PC-3 (cell line): Measurements from ENCODE around the gene USO1. TPM values are rescaled to one million over a fixed set of nuclear protein-coding genes. Genes with fewer than 3 reads are reported as not detected.

Experiments
- ATAC-seq: fragments of 200-7000 bp; cut with Tn5 transposase; 2 replicates; pipeline ENCODE4 v1.9.1; 2020; ENCODE audit warnings: mild to moderate bottlenecking, moderate library complexity
- BruUV-seq: library from RNA; stranded (reverse); fragments of 400-500 nt; replicated peaks from 2 replicates; lab custom pipeline; 2021; lab: Mats Ljungman, UMichigan
- CTCF ChIA-PET: fragments of 300-600 bp; sonication (Branson Sonifier 250); formaldehyde crosslinking; loops from one replicate; lab custom pipeline; 2022; ENCODE audit warnings: antibody characterized with exemption; lab: Charles Lee
- POLR2A ChIA-PET: fragments of 300-600 bp; sonication (Branson Sonifier 250); formaldehyde crosslinking; loops from one replicate; lab custom pipeline; 2022; ENCODE audit warnings: antibody characterized with exemption; ENCODE audit not compliant: unreplicated experiment; lab: Charles Lee
- DNase-seq: peaks from one replicate; pipeline ENCODE4 v3.0.0-alpha.2; 2015
- H2AFZ ChIP-seq: fragments of 300-600 bp; sonication (generic); 2 replicates; pipeline ENCODE4 v1.6.0; 2016; ENCODE audit warnings: antibody characterized with exemption, low read length
- H3F3A ChIP-seq: fragments of 300-600 bp; sonication (generic); one replicate; pipeline ENCODE4 v1.6.0; 2017; ENCODE audit warnings: antibody characterized with exemption, low read length, control low read depth, mild to moderate bottlenecking; ENCODE audit not compliant: unreplicated experiment
- H3K27ac ChIP-seq: fragments of 300-600 bp; sonication (generic); 2 replicates; pipeline ENCODE4 v1.5.1; 2016; ENCODE audit warnings: mild to moderate bottlenecking, low read length
- H3K27me3 ChIP-seq: fragments of 300-600 bp; sonication (generic); 2 replicates; pipeline ENCODE4 v1.6.1; 2016; ENCODE audit warnings: low read length, mixed read lengths
- H3K36me3 ChIP-seq: fragments of 300-600 bp; sonication (generic); 2 replicates; pipeline ENCODE4 v1.6.1; 2016; ENCODE audit warnings: low read depth, mixed run types, low read length, mixed read lengths
- H3K4me1 ChIP-seq: fragments of 300-600 bp; sonication (generic); 2 replicates; pipeline ENCODE4 v1.5.1; 2016; ENCODE audit warnings: low read length; ENCODE audit not compliant: insufficient read depth
- H3K4me2 ChIP-seq: fragments of 300-600 bp; sonication (generic); 2 replicates; pipeline ENCODE4 v1.6.0; 2016; ENCODE audit warnings: low read length
- H3K4me3 ChIP-seq: fragments of 300-600 bp; sonication (generic); 2 replicates; pipeline ENCODE4 v1.5.1; 2016; ENCODE audit warnings: mild to moderate bottlenecking, low read length, mixed read lengths
- H3K79me2 ChIP-seq: fragments of 300-600 bp; sonication (generic); 2 replicates; pipeline ENCODE4 v1.6.1; 2017; ENCODE audit warnings: low read length, mixed read lengths
- H3K9ac ChIP-seq: fragments of 300-600 bp; sonication (generic); 2 replicates; pipeline ENCODE4 v1.6.0; 2016; ENCODE audit warnings: mild to moderate bottlenecking, low read length
- H3K9me2 ChIP-seq: fragments of 300-600 bp; sonication (generic); replicated peaks from 2 replicates; pipeline ENCODE4 v1.6.1; 2016; ENCODE audit warnings: mixed run types, low read length, mixed read lengths
- H3K9me3 ChIP-seq: fragments of 300-600 bp; sonication (generic); 2 replicates; pipeline ENCODE4 v1.6.1; 2016; ENCODE audit warnings: low read length, mixed read lengths
- H4K20me1 ChIP-seq: fragments of 300-600 bp; sonication (generic); 2 replicates; pipeline ENCODE4 v1.6.1; 2016; ENCODE audit warnings: low read length, mixed read lengths
- CTCF ChIP-seq: fragments of 300-600 bp; sonication (generic); conservative IDR thresholded peaks from 2 replicates; pipeline ENCODE4 v1.5.1; 2017; ENCODE audit warnings: antibody characterized with exemption, low read depth, mild to moderate bottlenecking, low read length
- EZH2 ChIP-seq: fragments of 300-600 bp; sonication (generic); IDR thresholded peaks from one replicate; pipeline ENCODE4 v1.6.1; 2017; ENCODE audit warnings: antibody characterized with exemption, mild to moderate bottlenecking, low read length; ENCODE audit not compliant: unreplicated experiment
- EZH2phosphoT487 ChIP-seq: fragments of 300-600 bp; sonication (generic); IDR thresholded peaks from 2 replicates; pipeline ENCODE4 v1.6.1; 2018; ENCODE audit warnings: mild to moderate bottlenecking, antibody characterized with exemption, low read length, borderline replicate concordance
- intact Hi-C: fragments of 100-400 bp; cut with micrococcal nuclease; formaldehyde crosslinking; loops from 2 replicates; pipeline ENCODE4 v1.9.0; 2023
- total RNA-seq: library from RNA; depleted of rRNA; stranded (reverse); fragments of >200 nt; gene quantifications from 2 replicates; pipeline ENCODE4 v1.2.3, GENCODE V29; 2014

The USO1 gene
- total RNA-seq, 1 experiment from 2014 or later, result 34.3 TPM

- Histone ChIP-seq H3K27me3 (no peaks in the 10 kb centered on the region), H3F3A (no peaks in the 10 kb centered on the region), H2AFZ (no peak overlapping the region), H3K79me2 (no peaks in the 10 kb centered on the region), H3K27ac (no peak overlapping the region), H3K36me3 (peaks cover 28% of the 10 kb centered on the region), H4K20me1 (no peaks in the 10 kb centered on the region), H3K9me3 (no peaks in the 10 kb centered on the region), H3K4me2 (no peak overlapping the region), H3K4me1 (no peaks in the 10 kb centered on the region), H3K9ac (no peak overlapping the region), H3K9me2 (no peaks in the 10 kb centered on the region), H3K4me3 (no peak overlapping the region)
- POLR2A ChIA-PET, result no interaction called here
- intact Hi-C loops, result no loop called here
- ATAC-seq, result no peak
- CTCF ChIA-PET, result no interaction called here
- no peak for DNase-seq
- no TSS peak for BruUV-seq
- no peak for TF ChIP-seq CTCF
- TF ChIP-seq EZH2phosphoT487, result no peak
- no peak for TF ChIP-seq EZH2
Measured at GRCh38 chr4:75779105-75779757, 54.9 kb downstream of the USO1 start.

- H3F3A ChIP-seq, result no peaks in the 10 kb centered on the region
- DNase-seq (no peak), ATAC-seq (no peak)
- H3K4me3 ChIP-seq, result no peak overlapping the region
- ChIA-PET POLR2A (no interaction called here), CTCF (no interaction called here)
- no peaks in the 10 kb centered on the region for H3K4me1 ChIP-seq
- no TSS peak for BruUV-seq
- intact Hi-C loops, result no loop called here
- no peaks in the 10 kb centered on the region for H3K27me3 ChIP-seq
- TF ChIP-seq EZH2phosphoT487, result no peak
- TF ChIP-seq EZH2, result no peak
- no peak for TF ChIP-seq CTCF
- H3K36me3 ChIP-seq, result peaks cover 15% of the 10 kb centered on the region
- no peak overlapping the region for H3K4me2 ChIP-seq
- no peak overlapping the region for H3K9ac ChIP-seq
- H3K9me2 ChIP-seq, result no peaks in the 10 kb centered on the region
- H3K79me2 ChIP-seq, result no peaks in the 10 kb centered on the region
- no peak overlapping the region for H2AFZ ChIP-seq
- H4K20me1 ChIP-seq, result no peaks in the 10 kb centered on the region
- no peaks in the 10 kb centered on the region for H3K9me3 ChIP-seq
- no peak overlapping the region for H3K27ac ChIP-seq
Measured at GRCh38 chr4:75781305-75781704, 56.9 kb downstream of the USO1 start.

- intact Hi-C loops, result no loop called here
- H3K27ac ChIP-seq, result no peak overlapping the region
- H3K4me2 ChIP-seq, result no peak overlapping the region
- H3K4me3 ChIP-seq, result no peak overlapping the region
- ChIA-PET CTCF (no interaction called here), POLR2A (no interaction called here)
- peaks cover 13% of the 10 kb centered on the region; the same call in 1 of the 2 replicates for H3K36me3 ChIP-seq
- TF ChIP-seq EZH2phosphoT487 (no peak), EZH2 (no peak), CTCF (no peak)
- ATAC-seq, result no peak
- H3K79me2 ChIP-seq, result no peaks in the 10 kb centered on the region
- H3K9me2 ChIP-seq, result no peaks in the 10 kb centered on the region
- H3K27me3 ChIP-seq, result no peaks in the 10 kb centered on the region
- no peaks in the 10 kb centered on the region for H3F3A ChIP-seq
- H2AFZ ChIP-seq, result no peak overlapping the region
- no peaks in the 10 kb centered on the region for H3K4me1 ChIP-seq
- BruUV-seq, result no TSS peak
- H4K20me1 ChIP-seq, result no peaks in the 10 kb centered on the region
- H3K9ac ChIP-seq, result no peak overlapping the region
- no peak for DNase-seq
- no peaks in the 10 kb centered on the region for H3K9me3 ChIP-seq
Measured at GRCh38 chr4:75786526-75786925, 62.1 kb downstream of the USO1 start.
